HG03432 (cell line): ENCODE data around the gene KATNB1.
"Not testable (repeated sequence)": the region's sequence is repeated elsewhere in the genome, so short reads cannot be mapped to it uniquely, and the experiment has no call there.

Source experiments
- ATAC-seq: cut with Tn5 transposase; IDR thresholded peaks from one replicate; pipeline ENCODE4 v1.9.1; 2021; ENCODE audit warnings: mild to moderate bottlenecking, moderate library complexity; ENCODE audit not compliant: unreplicated experiment

Gene KATNB1

GRCh38 chr16:57724531-57724930 is 11.0 kb upstream of the KATNB1 start:
- ATAC-seq, result no peak

GRCh38 chr16:57725151-57725550 is 10.4 kb upstream of the KATNB1 start:
- no peak for ATAC-seq

GRCh38 chr16:57725554-57725953 is 10.0 kb upstream of the KATNB1 start:
- no peak for ATAC-seq

DNA sequence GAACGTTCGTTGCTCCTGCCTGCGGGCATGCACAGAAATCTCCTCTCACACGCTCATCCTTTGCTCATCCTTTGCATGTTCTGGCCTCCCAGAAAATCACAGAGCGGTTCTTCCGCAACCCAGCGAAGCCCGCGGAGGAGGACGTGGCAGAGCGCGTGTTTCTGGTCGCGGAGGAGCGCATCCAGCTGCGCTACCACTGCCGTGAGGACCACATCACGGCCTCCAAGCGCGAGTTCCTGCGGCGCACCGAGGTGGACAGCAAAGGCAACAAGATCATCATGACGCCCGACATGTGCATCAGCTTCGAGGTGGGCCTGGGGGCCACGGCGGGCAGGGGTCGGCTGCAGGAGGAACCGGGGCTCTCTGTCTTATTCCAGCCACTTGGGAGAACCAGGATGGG is 9.6 kb upstream of the KATNB1 start:
- ATAC-seq, result no peak

DNA sequence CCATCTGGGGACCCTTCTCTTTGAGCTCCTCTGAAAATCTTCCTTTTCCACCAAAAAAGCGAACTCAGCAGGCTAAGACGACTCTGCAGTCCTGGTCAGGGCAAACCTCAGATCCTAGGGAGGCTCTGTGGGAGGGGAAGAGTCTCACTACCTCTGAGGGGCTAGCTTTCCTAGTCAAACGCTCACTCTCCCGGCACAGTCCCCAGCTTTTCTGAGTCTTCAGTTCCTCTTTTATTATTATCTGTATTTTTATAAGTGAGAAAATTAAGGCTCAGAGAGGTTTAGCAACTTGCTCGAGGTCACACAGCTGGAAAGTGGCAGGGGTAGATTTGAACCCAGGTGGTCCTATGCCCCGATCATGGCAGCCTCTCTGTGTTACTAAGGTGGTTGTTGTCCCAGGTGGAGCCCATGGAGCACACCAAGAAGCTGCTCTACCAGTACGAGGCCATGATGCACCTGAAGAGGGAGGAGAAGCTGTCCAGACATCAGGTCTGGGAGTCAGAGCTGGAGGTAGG is 9.1 kb upstream of the KATNB1 start:
- no peak for ATAC-seq

GRCh38 chr16:57727610-57728009 is 8.0 kb upstream of the KATNB1 start:
- no peak for ATAC-seq

- no peak for ATAC-seq
These were observed 7.0 kb upstream of the KATNB1 start for GRCh38 chr16:57728336-57729181.

DNA sequence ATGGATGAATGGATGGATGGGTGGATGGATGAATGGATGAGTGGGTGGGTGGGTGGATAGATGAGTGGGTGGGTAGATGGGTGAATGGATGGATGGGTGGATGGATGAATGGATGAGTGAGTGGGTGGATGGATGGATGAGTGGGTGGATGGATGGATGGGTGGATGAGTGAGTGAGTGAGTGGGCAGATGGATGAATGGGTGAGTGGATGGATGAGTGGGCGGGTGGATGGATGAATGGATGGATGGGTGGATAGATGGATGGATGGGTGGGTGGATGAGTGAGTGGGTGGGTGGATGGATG is 6.4 kb upstream of the KATNB1 start:
- ATAC-seq, result no peak

DNA sequence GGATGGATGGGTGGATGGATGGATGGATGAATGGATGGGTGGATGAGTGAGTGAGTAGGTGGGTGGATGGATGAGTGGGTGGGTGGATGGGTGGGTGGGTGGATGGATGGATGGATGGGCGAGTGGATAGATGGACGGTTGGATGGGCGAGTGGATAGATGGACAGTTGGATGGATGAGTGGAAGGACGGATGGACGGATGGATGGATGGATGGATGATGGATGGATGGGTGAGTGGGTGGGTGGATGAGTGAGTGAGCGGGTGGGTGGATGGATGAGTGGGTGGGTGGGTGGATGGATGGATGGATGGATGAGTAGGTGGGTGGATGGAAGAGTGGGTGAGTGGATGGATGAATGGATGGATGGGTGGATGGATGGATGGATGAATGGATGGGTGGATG is 5.7 kb upstream of the KATNB1 start:
- not testable (repeated sequence) for ATAC-seq

DNA sequence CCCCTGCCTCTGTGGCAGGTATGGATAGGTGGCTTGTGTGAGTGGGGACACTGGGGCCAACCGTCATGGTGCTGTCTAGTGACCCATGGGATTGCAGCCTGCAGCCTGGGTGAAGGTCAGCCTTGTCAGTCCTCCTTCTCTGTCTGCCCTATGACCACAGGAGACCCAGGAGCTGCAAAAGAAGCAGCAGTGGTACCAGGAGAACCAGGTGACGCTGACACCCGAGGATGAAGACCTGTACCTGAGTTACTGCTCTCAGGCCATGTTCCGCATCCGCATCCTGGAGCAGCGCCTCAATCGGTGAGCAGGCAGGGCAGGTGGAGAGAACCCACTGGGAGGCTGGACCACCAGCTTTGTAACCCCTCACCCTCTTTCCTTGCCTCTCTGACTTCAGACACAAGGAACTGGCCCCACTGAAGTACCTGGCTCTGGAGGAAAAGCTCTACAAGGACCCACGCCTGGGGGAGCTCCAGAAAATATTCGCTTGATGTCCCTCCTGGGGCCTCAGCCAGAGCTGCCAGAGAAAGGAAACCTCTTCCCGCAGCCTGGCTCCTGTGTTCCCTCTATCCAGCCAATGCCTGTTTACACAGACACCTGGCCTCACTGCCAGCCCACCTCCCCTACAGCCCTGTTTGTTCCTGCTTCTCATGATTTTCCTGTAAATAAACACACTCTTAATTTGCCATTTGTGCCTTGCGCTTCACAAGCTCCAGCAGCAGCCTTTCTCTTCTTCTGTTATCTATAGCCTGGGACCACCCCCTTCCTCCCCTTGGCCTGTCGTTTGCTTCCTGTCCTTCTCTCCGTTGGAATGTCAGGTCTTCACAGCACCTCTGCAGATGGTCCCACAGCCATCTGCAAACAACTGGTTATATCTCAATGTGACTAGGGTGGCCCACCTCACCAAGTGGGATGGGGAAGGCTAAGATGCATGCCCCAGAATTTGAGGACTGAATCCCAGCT is 4.5 kb upstream of the KATNB1 start:
- ATAC-seq, result no peak

- no peak for ATAC-seq
These were observed 3.5 kb upstream of the KATNB1 start for GRCh38 chr16:57732037-57732436.

GRCh38 chr16:57732714-57733113 is 2.9 kb upstream of the KATNB1 start:
- ATAC-seq, result no peak

- no peak for ATAC-seq
These were observed 1.2 kb upstream of the KATNB1 start for GRCh38 chr16:57734308-57734924.

- peak; percentile 87 for ATAC-seq
These were observed 430 bp upstream of the KATNB1 start for GRCh38 chr16:57734925-57735754.

DNA sequence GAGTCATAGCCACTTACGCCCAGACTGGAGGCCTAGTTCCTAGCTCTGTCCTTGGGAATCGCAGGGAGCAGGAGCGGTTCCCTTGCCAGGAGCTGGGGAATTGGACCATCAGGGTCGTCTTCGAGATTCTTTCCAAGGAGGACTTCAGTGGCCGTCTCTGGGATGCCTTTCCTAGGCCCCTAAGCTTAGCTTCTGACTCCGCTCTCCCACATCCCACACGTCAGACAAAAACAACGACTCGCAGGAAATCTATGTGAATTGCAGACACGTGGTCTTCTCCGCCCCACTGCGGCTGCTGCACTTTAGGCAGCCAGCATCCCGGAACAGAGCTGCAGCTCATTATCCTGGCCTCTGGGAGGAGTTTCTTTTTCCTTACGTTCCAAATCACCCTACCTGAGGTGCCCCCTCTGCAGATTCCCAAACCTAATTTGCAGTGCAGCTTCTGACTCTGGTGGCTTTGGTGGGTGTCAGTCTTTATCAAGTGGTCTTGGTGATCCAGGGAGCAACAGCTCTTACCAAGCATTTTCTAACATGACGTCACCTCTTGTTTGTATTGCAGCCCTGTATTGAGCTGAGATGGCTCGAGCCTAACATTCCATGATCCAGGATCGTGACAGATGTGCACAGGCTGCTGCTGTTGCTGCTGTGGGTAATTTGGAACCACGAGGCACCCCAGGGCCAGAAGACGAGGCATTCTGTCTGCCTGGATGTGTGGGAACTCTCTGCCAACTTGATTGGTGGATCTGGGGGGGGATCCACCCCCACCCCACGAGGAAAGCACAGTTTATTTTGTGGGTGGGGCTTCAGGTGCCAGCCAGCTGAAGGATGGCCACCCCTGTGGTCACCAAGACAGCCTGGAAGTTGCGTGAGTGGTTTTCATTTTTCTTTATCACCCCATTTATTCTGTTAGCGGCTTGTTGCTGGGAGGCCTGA is 1.1 kb downstream of the KATNB1 start:
- ATAC-seq, result no peak

DNA sequence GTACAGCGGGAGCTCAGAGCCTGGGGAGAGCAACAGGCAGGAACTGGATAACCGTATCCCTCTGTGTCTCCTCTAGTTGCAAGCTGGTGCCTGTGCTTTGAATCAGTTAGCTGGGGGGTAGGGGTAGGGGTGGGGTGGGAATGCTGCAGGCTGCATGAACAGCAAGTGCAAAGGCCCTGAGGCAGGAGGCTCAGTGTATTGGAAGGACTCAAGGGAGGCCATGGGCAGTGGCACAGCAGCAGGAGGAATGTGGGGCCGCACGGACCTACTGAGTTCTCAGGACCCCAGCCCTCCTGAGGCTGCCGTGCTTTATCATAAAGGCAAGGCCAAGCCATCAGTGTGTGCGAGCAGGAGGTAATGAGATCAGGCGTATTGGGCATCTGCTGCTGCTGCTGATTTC is 3.3 kb downstream of the KATNB1 start:
- ATAC-seq, result no peak

DNA sequence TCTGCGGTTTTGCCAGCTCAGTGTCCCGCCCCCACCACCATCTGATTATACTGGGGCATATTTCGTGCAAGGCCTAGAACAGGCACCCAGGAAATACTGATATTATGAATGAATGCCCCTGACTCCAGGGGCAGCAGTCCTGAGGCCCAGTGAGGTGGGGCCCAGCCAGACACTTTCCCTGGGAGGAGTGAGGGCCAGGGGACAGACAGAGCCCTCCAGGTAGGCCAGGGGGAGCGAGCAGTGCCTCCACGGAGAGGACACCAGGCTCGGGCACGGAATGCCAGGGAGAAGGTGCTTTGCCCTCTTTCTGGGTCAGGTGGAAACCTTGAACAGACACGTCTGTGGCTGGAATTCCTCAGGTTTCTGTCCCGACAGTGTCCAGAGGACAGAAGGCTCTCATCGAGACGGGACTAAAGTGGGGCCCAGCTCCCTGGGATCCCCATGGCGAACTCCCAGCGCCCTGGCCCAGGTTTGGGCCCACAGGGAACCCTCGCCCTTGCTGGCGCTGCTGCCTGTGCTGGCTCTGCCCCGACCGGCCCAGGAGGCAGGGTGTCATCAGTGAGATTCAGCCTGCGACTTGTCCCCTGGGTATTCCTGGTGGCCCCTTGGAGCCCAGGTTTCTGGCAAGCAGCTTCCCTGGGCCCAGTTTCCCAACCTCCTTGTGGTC is 4.3 kb downstream of the KATNB1 start:
- no peak for ATAC-seq

DNA sequence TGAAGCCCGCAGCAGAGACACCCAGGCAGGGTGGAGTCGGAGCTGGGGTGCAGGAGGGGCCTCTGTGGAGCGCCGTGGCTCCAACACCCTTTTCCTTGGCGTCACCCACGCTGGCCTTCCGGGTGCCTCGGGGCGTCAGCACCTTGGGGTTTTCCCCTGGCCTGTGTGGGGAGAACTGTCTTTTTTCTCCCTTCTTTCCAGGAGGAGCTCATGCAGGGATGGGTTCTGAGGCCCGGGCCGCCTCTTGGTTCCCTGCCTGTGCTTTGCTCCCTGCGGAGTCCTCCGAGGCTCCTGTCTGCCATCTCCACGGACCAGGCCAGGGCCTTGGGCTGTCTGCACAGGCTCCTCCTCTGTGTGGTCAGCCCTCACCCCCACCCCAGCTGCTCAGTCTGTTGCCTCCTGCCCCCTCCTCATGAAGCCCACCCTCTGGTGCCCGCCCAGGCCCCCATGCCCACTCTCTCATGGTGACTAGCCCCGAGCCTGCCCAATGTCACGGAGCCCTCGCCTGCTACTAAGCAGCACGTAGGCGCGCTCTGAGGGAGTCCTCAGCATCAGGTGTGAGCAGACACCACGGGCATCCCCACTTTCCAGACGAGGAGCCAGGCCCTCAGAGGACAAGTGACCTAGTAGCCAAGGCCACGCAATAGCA is 5.0 kb downstream of the KATNB1 start:
- no peak for ATAC-seq
